A673 (cell line): ENCODE data around the gene LFNG. TPM values are rescaled to one million over a fixed set of nuclear protein-coding genes. Genes with fewer than 3 reads are reported as not detected.

Experiments
- BruUV-seq: library from RNA; stranded (reverse); fragments of 400-500 nt; replicated peaks from 2 replicates; lab custom pipeline; 2021; lab: Mats Ljungman, UMichigan
- CTCF ChIA-PET: fragments of 300-600 bp; sonication (Branson Sonifier 250); formaldehyde crosslinking; loops from one replicate; lab custom pipeline; 2022; ENCODE audit warnings: antibody characterized with exemption; lab: Charles Lee
- POLR2A ChIA-PET: fragments of 300-600 bp; sonication (Branson Sonifier 250); formaldehyde crosslinking; loops from one replicate; lab custom pipeline; 2022; ENCODE audit warnings: antibody characterized with exemption; ENCODE audit not compliant: low non-redundant PET; lab: Charles Lee
- DNase-seq: peaks from one replicate; pipeline ENCODE4 v3.0.0-alpha.2; 2015; ENCODE audit warnings: low spot score
- H3K27ac ChIP-seq: fragments of 200-600 bp; sonication (generic); 2 replicates; pipeline ENCODE4 v1.5.1; 2016; ENCODE audit warnings: mixed run types, low read depth, mild to moderate bottlenecking, mixed read lengths, antibody characterized with exemption, low read length; ENCODE audit not compliant: poor library complexity, severe bottlenecking
- H3K27me3 ChIP-seq: fragments of 200-600 bp; sonication (generic); replicated peaks from 2 replicates; pipeline ENCODE4 v1.6.1; 2017; ENCODE audit warnings: mixed run types, low read depth, mild to moderate bottlenecking, mixed read lengths, antibody characterized with exemption, low read length; ENCODE audit not compliant: insufficient read depth, poor library complexity
- H3K36me3 ChIP-seq: fragments of 200-600 bp; sonication (generic); 2 replicates; pipeline ENCODE4 v1.6.1; 2016; ENCODE audit warnings: mixed run types, mild to moderate bottlenecking, mixed read lengths, antibody characterized with exemption, low read length; ENCODE audit not compliant: insufficient read depth, poor library complexity, severe bottlenecking
- H3K4me1 ChIP-seq: fragments of 200-600 bp; sonication (generic); 2 replicates; pipeline ENCODE4 v1.6.1; 2017; ENCODE audit warnings: mixed run types, mild to moderate bottlenecking, mixed read lengths, antibody characterized with exemption, low read length; ENCODE audit not compliant: insufficient read depth, poor library complexity, severe bottlenecking
- H3K4me3 ChIP-seq: fragments of 200-600 bp; sonication (generic); 2 replicates; pipeline ENCODE4 v1.5.1; 2016; ENCODE audit warnings: low read depth, mixed run types, mild to moderate bottlenecking, mixed read lengths, low read length; ENCODE audit not compliant: poor library complexity, severe bottlenecking
- H3K9me3 ChIP-seq: fragments of 200-600 bp; sonication (generic); 2 replicates; pipeline ENCODE4 v1.6.1; 2016; ENCODE audit warnings: mixed run types, low read depth, mild to moderate bottlenecking, mixed read lengths, antibody characterized with exemption, low read length; ENCODE audit not compliant: poor library complexity, severe bottlenecking
- EZH2 ChIP-seq: fragments of 200-600 bp; sonication (generic); IDR thresholded peaks from 2 replicates; pipeline ENCODE4 v1.6.1; 2017; ENCODE audit warnings: borderline replicate concordance, low read depth, mild to moderate bottlenecking, mixed read lengths, antibody characterized with exemption, low read length; ENCODE audit not compliant: poor library complexity, severe bottlenecking
- intact Hi-C: fragments of 100-400 bp; cut with micrococcal nuclease; formaldehyde crosslinking; loops from one replicate; pipeline ENCODE4 v1.10.0; 2022; ENCODE audit not compliant: unreplicated experiment
- total RNA-seq: library from RNA; stranded (reverse); gene quantifications from 2 replicates; pipeline ENCODE4 v1.2.3, GENCODE V29; 2021
- TF ChIP-seq, protein P1 (sequence below): fragments of 300-800, 200-600 bp; sonication (generic); conservative IDR thresholded peaks from 2 replicates; pipeline ENCODE4 v1.5.1; 2017; ENCODE audit warnings: low read depth, mild to moderate bottlenecking, antibody characterized with exemption, low read length, moderate library complexity, mixed read lengths

The LFNG gene
- total RNA-seq, 1 experiment from 2014 or later: 11.7 TPM

DNA sequence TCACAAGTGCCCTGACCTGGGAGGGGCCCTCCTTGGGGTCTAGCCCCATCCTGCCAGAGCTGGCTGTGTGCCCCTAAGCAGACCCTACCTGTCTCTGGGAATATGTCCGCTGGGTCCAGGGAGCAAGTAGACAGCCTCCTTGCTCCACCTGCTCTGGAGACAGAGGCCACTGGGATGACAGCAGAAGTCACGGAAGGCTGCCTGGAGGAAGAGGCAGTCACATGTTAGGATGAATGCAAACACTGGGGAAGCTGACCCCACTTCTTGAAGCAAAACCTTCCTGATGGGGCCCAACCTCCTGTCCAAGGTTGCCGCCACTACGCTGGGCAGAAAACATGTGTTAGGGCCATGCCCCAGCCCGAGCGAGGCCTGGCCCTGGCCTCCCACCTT, 11.7 kb upstream of the LFNG start:
- Histone ChIP-seq H3K4me3 (no peak overlapping the region), H3K4me1 (peaks cover 7% of the 10 kb centered on the region), H3K9me3 (no peaks in the 10 kb centered on the region), H3K27me3 (no peaks in the 10 kb centered on the region), H3K27ac (no peak overlapping the region), H3K36me3 (no peaks in the 10 kb centered on the region)
- TF ChIP-seq, protein P1, sequence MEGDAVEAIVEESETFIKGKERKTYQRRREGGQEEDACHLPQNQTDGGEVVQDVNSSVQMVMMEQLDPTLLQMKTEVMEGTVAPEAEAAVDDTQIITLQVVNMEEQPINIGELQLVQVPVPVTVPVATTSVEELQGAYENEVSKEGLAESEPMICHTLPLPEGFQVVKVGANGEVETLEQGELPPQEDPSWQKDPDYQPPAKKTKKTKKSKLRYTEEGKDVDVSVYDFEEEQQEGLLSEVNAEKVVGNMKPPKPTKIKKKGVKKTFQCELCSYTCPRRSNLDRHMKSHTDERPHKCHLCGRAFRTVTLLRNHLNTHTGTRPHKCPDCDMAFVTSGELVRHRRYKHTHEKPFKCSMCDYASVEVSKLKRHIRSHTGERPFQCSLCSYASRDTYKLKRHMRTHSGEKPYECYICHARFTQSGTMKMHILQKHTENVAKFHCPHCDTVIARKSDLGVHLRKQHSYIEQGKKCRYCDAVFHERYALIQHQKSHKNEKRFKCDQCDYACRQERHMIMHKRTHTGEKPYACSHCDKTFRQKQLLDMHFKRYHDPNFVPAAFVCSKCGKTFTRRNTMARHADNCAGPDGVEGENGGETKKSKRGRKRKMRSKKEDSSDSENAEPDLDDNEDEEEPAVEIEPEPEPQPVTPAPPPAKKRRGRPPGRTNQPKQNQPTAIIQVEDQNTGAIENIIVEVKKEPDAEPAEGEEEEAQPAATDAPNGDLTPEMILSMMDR: no peak
- no peak for TF ChIP-seq EZH2
- POLR2A ChIA-PET: no interaction called here
- DNase-seq: no peak
- CTCF ChIA-PET: no interaction called here
- intact Hi-C loops: no loop called here
- BruUV-seq: no TSS peak

DNA sequence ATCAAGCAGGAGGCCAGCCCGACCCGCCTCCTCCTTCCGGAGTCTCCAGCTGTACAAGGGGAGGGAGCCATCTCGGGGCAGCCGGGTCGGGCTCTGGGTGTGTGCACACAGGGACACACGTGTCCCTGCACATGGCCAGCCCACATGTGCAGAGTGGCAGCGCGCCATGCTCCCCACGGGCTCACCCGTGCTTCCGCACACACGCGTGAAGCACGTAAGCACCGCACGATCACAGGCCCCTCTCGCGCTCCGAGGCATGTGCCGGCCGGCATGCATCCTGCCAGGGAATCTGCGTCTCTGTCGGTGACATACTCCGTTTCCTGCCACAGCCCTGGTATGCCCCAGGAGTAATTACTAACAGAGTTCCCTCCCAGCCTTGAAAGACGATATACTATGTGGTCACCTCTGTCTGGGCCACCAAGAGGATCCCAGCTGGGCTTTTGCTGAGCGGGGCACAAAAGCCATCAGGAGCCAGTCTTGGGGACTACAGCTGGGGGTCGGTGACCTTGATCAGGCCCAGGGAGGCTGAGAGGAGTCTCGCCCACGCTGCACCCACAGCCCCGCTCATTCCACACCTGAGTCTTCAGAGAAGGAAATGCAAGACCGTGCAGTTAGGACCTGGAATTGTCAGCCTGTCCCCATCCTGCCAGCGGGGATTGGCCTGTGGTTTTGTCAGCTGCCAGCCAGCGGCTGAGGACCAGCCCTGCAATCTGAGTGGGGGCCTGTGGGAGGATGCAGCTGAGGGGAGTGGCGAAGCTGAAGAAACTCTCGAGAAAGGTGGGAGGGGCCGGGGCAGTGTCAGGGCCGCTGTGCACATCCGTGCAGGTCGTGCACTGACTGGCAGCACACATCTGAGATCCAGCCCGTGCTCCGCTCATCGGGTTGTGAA, 11.0 kb upstream of the LFNG start:
- Histone ChIP-seq H3K27ac (no peak overlapping the region), H3K4me1 (peaks cover under 1% of the 10 kb centered on the region), H3K4me3 (no peak overlapping the region), H3K9me3 (no peaks in the 10 kb centered on the region), H3K27me3 (no peaks in the 10 kb centered on the region), H3K36me3 (no peaks in the 10 kb centered on the region)
- no TSS peak for BruUV-seq
- intact Hi-C loops: no loop called here
- ChIA-PET POLR2A (no interaction called here), CTCF (no interaction called here)
- peak; percentile 73 for DNase-seq
- TF ChIP-seq, protein P1: no peak
- TF ChIP-seq EZH2: no peak

DNA sequence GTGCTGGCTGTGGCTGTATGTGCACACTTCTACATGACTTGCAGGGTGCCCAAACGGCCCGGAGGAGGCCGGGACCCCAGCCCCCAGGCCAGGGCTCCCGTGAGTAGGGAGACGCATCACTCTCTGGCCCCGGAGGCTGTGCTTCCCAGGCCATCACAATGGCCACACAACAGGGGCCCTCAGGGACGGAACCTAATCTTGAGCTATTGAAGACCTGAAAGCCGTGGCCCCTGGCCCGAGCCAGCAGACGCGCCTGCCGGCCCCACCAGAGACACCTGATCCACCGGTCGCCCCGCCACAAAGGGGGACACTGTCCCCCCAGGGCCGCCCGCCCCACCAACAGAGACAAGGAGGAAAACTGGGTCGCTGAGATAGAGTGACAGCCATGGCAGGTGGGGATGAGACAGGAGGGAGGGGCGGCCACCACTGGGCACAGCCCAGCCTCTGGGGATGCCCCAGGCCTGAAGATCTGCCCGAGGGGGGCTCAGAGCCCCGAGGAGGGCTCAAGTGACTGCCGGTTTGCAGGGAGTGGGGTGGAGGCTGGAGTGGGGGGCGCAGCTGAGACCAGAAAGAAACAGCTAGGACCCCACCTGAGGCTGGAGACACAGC, 10.2 kb upstream of the LFNG start:
- no TSS peak for BruUV-seq
- Histone ChIP-seq H3K4me3 (no peak overlapping the region), H3K36me3 (no peaks in the 10 kb centered on the region), H3K9me3 (no peaks in the 10 kb centered on the region), H3K27ac (no peak overlapping the region), H3K4me1 (no peaks in the 10 kb centered on the region), H3K27me3 (no peaks in the 10 kb centered on the region)
- DNase-seq: no peak
- POLR2A ChIA-PET: no interaction called here
- TF ChIP-seq EZH2: no peak
- TF ChIP-seq, protein P1: no peak
- CTCF ChIA-PET: no interaction called here
- intact Hi-C loops: no loop called here
